CD14-positive monocyte (primary cell): ENCODE data around the gene BLOC1S6. TPM values are rescaled to one million over a fixed set of nuclear protein-coding genes. Genes with fewer than 3 reads are reported as not detected.
A peak's percentile ranks its signal among the peaks of the same experiment; 100 is the strongest.

Experiments
- DNase-seq, 3 donors: peaks; one replicate each; pipeline ENCODE4 v3.0.0-alpha.2; 2011 to 2022
- H2AFZ ChIP-seq: 2 replicates; pipeline ENCODE4 v1.6.0; 2012; ENCODE audit warnings: mild to moderate bottlenecking, low read depth, low read length, inconsistent platforms; ENCODE audit not compliant: insufficient read depth, poor library complexity, severe bottlenecking
- H3K27ac ChIP-seq, 2 donors: 1 replicate in 1 of 2; 2 replicates in 1 of 2; pipeline ENCODE4 v1.5.1; 2012 to 2013; ENCODE audit warnings: low read length in 2 of 2, control low read depth in 1 of 2, inconsistent platforms in 1 of 2, low read depth in 1 of 2, mild to moderate bottlenecking in 1 of 2
- H3K27me3 ChIP-seq, 2 donors: one replicate each; pipeline versions ENCODE4 v1.6.0 to v1.6.1; 2011 to 2013; ENCODE audit warnings: low read length in 2 of 2; ENCODE audit not compliant: control insufficient read depth in 2 of 2, insufficient read depth in 2 of 2
- H3K36me3 ChIP-seq, 2 donors: replicated peaks in 1 of 2; 1 replicate in 1 of 2; 2 replicates in 1 of 2; pipeline versions ENCODE4 v1.5.1 to v1.6.1; 2012 to 2013; ENCODE audit warnings: low read length in 2 of 2, control low read depth in 1 of 2, inconsistent platforms in 1 of 2, mild to moderate bottlenecking in 1 of 2; ENCODE audit not compliant: insufficient read depth in 2 of 2, control insufficient read depth in 1 of 2
- H3K4me1 ChIP-seq, 2 donors: 1 replicate in 1 of 2; 2 replicates in 1 of 2; pipeline versions ENCODE4 v1.5.1 to v1.6.1; 2012 to 2013; ENCODE audit warnings: low read length in 2 of 2, control low read depth in 1 of 2, inconsistent platforms in 1 of 2, mild to moderate bottlenecking in 1 of 2, moderate library complexity in 1 of 2; ENCODE audit not compliant: insufficient read depth in 2 of 2, control insufficient read depth in 1 of 2
- H3K4me2 ChIP-seq: replicated peaks from 2 replicates; pipeline ENCODE3; 2012; ENCODE audit warnings: low read length, moderate library complexity, mild to moderate bottlenecking; ENCODE audit not compliant: poor library complexity, severe bottlenecking; ENCODE audit errors: extremely low read depth
- H3K4me3 ChIP-seq, 3 experiments: fragments of 200-600 bp in 1 of 3; sonication (generic) in 1 of 3; replicated peaks in 1 of 3; 1 replicate in 2 of 3; 2 replicates in 1 of 3; pipeline ENCODE4 v1.5.1; 2011 to 2013; ENCODE audit warnings: low read length in 3 of 3, mild to moderate bottlenecking in 3 of 3, control low read depth in 2 of 3, low read depth in 2 of 3, inconsistent platforms in 1 of 3, moderate library complexity in 1 of 3
- H3K79me2 ChIP-seq: 2 replicates; pipeline ENCODE4 v1.6.0; 2012; ENCODE audit warnings: mild to moderate bottlenecking, control low read depth, inconsistent platforms, low read length, moderate library complexity; ENCODE audit not compliant: insufficient read depth
- H3K9ac ChIP-seq: 2 replicates; pipeline ENCODE4 v1.6.0; 2017; ENCODE audit warnings: low read length, mild to moderate bottlenecking; ENCODE audit not compliant: insufficient read depth, poor library complexity, severe bottlenecking
- H3K9me3 ChIP-seq, 2 donors: replicated peaks in 1 of 2; 1 replicate in 1 of 2; 2 replicates in 1 of 2; pipeline versions ENCODE4 v1.5.1 to v1.6.1; 2012 to 2013; ENCODE audit warnings: low read length in 2 of 2, control low read depth in 1 of 2; ENCODE audit not compliant: control insufficient read depth in 1 of 2, insufficient read depth in 1 of 2
- H4K20me1 ChIP-seq: 2 replicates; pipeline ENCODE4 v1.6.0; 2012; ENCODE audit warnings: mild to moderate bottlenecking, low read length, control low read depth, moderate library complexity; ENCODE audit not compliant: insufficient read depth
- H3K27ac Mint-ChIP-seq, 7 donors: one replicate each; pipeline ENCODE4 v1.8.0; 2020; ENCODE audit warnings: mild to moderate bottlenecking in 7 of 7, mixed read lengths in 7 of 7, moderate library complexity in 6 of 7, inconsistent platforms in 2 of 7
- H3K27me3 Mint-ChIP-seq, 3 donors: one replicate each; pipeline ENCODE4 v1.8.0; 2021 to 2022; ENCODE audit warnings: low read depth in 3 of 3, mild to moderate bottlenecking in 3 of 3, mixed read lengths in 3 of 3, moderate library complexity in 3 of 3, inconsistent platforms in 1 of 3
- H3K36me3 Mint-ChIP-seq, 2 donors: one replicate each; pipeline ENCODE4 v1.8.0; 2020; ENCODE audit warnings: mixed read lengths in 2 of 2, inconsistent platforms in 1 of 2, mild to moderate bottlenecking in 1 of 2
- H3K4me1 Mint-ChIP-seq: one replicate; pipeline ENCODE4 v1.8.0; 2020; ENCODE audit warnings: mild to moderate bottlenecking, mixed read lengths
- H3K4me3 Mint-ChIP-seq, 2 donors: one replicate each; pipeline ENCODE4 v1.8.0; 2020; ENCODE audit warnings: mild to moderate bottlenecking in 2 of 2, mixed read lengths in 2 of 2, moderate library complexity in 1 of 2
- H3K9me3 Mint-ChIP-seq, 7 donors: one replicate each; pipeline ENCODE4 v1.8.0; 2020 to 2022; ENCODE audit warnings: mixed read lengths in 7 of 7, mild to moderate bottlenecking in 6 of 7, moderate library complexity in 6 of 7, inconsistent platforms in 2 of 7
- CTCF ChIP-seq: fragments of 200-600 bp; IDR thresholded peaks from one replicate; pipeline ENCODE4 v1.8.0; 2022; ENCODE audit warnings: antibody characterized with exemption, mild to moderate bottlenecking
- WGBS: methylation state at CpG from one replicate; pipeline ENCODE4 v1.1.5; 2013; ENCODE audit warnings: missing lambda C conversion rate; ENCODE audit not compliant: insufficient coverage; 5-methylcytosine and 5-hydroxymethylcytosine counted together
- intact Hi-C, 2 donors: fragments of 100-400 bp; cut with micrococcal nuclease; formaldehyde crosslinking; loops; one replicate each; pipeline versions ENCODE4 v1.15.0 to v1.15.1; 2023
- polyA plus RNA-seq, 3 donors: library from polyadenylated mRNA; depleted of rRNA in 1 of 3; unstranded in 2 of 3; stranded (reverse) in 1 of 3; fragments of 300-500 nt in 2 of 3; fragments of >200 nt in 1 of 3; fragmentation: Illumina TruSeq in 2 of 3; gene quantifications; 1 replicate in 2 of 3; 2 replicates in 1 of 3; pipeline ENCODE4 v1.2.3, GENCODE V29; 2012 to 2021

BLOC1S6 gene
- polyA plus RNA-seq, 3 donors = 16.8 to 54.9 (median 47.9) TPM

- Histone ChIP-seq H3K36me3 (peaks cover 2 to 18% of the 10 kb centered on the region in 2 donors), H2AFZ (no peak overlapping the region), H3K4me1 (peaks cover 37 to 46% of the 10 kb centered on the region in 2 donors), H3K79me2 (peaks cover 44% of the 10 kb centered on the region), H3K27ac (peak overlapping the region in 1 of 2 donors; percentile 72), H3K4me2 (peak overlapping the region; percentile 31), H3K27me3 (no peaks in the 10 kb centered on the region), H4K20me1 (peaks cover 23% of the 10 kb centered on the region), H3K4me3 (peak overlapping the region in 1 of 3 experiments; percentile 18), H3K9ac (no peak overlapping the region), H3K9me3 (no peaks in the 10 kb centered on the region)
- Mint-ChIP-seq H3K27me3 (no peaks in the 10 kb centered on the region), H3K36me3 (peaks cover 16 to 17% of the 10 kb centered on the region in 2 donors), H3K4me1 (peaks cover 36% of the 10 kb centered on the region), H3K9me3 (no peaks in the 10 kb centered on the region), H3K4me3 (peak overlapping the region in 1 of 2 donors; percentile 12), H3K27ac (peak overlapping the region; percentile 76 to 94 (median 91))
- intact Hi-C loops = loop anchor here in 1 of 2 donors (5.0 kb wide), 1 partner anchor 38 kb away; no protein-coding TSS in a partner anchor
- no peak for TF ChIP-seq CTCF
- peak in 2 of 3 donors; percentile 18 to 54 for DNase-seq
- no CpG with 5 or more reads among the region's 3 CpGs for WGBS
These were observed 16.7 kb downstream of the BLOC1S6 start for GRCh38 chr15:45603881-45604280.

GRCh38 chr15:45604326-45604725 is 17.1 kb downstream of the BLOC1S6 start:
- peak overlapping the region in 1 of 2 donors; percentile 72 for H3K27ac ChIP-seq
- TF ChIP-seq CTCF = no peak
- peaks cover 37 to 46% of the 10 kb centered on the region in 2 donors for H3K4me1 ChIP-seq
- no peaks in the 10 kb centered on the region for H3K9me3 ChIP-seq
- H2AFZ ChIP-seq = no peak overlapping the region
- peaks cover 44% of the 10 kb centered on the region for H3K79me2 ChIP-seq
- WGBS = no CpG with 5 or more reads among the region's 1 CpG
- H3K4me3 Mint-ChIP-seq = peak overlapping the region in 1 of 2 donors; percentile 12
- peaks cover 19 to 20% of the 10 kb centered on the region in 2 donors for H3K36me3 Mint-ChIP-seq
- H3K36me3 ChIP-seq = peaks cover 6 to 18% of the 10 kb centered on the region in 2 donors
- H4K20me1 ChIP-seq = peaks cover 23% of the 10 kb centered on the region
- intact Hi-C loops = loop anchor here in 1 of 2 donors (5.0 kb wide), 1 partner anchor 38 kb away; no protein-coding TSS in a partner anchor
- peak overlapping the region; percentile 31 for H3K4me2 ChIP-seq
- H3K27me3 Mint-ChIP-seq = no peaks in the 10 kb centered on the region
- no peaks in the 10 kb centered on the region for H3K9me3 Mint-ChIP-seq
- peaks cover 36% of the 10 kb centered on the region for H3K4me1 Mint-ChIP-seq
- peak overlapping the region in 1 of 3 experiments; percentile 18 for H3K4me3 ChIP-seq
- no peak overlapping the region for H3K9ac ChIP-seq
- DNase-seq = peak in 2 of 3 donors; percentile 55 to 58
- peak overlapping the region; percentile 76 to 94 (median 91) for H3K27ac Mint-ChIP-seq
- H3K27me3 ChIP-seq = no peaks in the 10 kb centered on the region
